ENCODE measurements around the gene LZTFL1. TPM values are rescaled to one million over a fixed set of nuclear protein-coding genes. Genes with fewer than 3 reads are reported as not detected.

LZTFL1 gene, protein sequence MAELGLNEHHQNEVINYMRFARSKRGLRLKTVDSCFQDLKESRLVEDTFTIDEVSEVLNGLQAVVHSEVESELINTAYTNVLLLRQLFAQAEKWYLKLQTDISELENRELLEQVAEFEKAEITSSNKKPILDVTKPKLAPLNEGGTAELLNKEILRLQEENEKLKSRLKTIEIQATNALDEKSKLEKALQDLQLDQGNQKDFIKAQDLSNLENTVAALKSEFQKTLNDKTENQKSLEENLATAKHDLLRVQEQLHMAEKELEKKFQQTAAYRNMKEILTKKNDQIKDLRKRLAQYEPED
- total RNA-seq (2022; extraction: Qiagen RNA extraction): 14.6 to 18.3 TPM (median 16.2 TPM) in 5 replicates

DNA sequence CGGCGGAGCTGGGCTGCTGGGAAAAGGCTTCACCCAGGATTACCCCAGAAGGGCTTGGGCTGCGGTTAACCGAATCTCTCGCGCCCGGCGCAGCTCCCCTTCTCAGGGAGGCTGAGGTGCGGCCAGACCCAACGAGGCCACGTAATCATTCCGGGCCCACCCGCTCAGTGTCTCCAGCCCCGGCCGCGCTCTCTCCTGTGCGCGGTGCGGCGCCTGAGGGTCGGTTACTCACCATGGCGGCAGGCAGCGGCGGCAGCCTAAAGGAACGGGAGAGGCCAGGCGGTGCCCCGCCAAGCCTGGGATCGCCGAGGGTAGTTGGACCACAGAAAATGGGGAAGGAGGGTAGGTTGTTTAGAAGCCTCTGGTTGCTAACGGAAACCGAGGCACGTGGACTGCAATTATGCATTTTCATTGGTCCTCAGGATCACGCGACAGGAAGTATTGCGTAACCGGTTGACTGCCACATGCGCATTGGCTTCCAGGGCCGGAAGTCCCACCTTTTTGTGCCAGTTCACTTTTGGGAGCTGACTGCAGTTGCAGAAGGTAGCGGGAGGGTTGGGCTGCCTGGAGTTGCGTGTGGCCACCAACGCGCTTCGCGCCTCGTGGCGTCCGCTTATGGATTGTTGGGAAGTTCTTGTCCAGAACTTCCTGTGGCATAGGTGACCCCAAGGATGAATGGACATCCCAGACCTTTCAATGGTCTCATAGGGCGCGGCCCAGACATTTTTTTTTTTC, at the start of gene LZTFL1:
Gene LZTFL1, minus strand, starts transcription at position 363 of the 735 bp plus-strand sequence. Its CDS starts 128 bp downstream, at position 235.

DNA sequence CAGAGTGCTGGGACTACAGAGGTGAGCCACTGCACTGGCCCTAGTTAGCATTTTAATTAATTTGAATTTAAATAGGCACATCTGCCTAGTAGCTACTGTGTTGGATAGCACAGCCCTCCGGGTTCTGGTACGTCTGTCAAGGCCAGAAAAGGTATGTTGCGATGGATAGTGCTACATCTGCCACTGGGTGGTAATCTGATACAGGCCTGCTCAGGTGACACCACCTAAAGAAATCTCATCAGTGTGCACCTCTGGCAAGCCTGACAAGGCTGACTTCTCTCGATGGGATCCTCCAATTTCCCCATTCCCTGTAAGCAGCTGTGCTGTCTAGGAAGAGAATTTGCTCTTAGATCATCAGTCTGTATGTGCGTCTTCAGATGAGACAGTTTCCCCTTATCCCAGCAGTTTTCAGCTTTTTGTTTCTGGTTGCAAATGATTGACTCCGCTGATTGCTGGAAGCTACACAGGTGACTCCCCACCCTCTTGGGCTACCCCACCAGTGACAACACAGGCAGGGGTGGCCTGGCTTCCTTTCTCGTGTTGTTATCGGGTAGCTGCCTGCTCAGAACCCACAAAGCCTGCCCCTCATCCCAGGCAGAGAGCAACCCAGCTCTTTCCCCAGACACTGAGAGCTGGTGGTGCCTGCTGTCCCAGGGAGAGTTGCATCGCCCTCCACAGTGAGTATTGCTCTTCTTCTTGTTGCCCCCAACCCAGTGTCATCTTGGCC, 44.2 kb upstream of the LZTFL1 start, which contains the start of gene CCR9:
Gene CCR9, plus strand, starts transcription at position 565 of the 727 bp plus-strand sequence. CDS start 8,391 bp downstream, outside the sequence.

DNA sequence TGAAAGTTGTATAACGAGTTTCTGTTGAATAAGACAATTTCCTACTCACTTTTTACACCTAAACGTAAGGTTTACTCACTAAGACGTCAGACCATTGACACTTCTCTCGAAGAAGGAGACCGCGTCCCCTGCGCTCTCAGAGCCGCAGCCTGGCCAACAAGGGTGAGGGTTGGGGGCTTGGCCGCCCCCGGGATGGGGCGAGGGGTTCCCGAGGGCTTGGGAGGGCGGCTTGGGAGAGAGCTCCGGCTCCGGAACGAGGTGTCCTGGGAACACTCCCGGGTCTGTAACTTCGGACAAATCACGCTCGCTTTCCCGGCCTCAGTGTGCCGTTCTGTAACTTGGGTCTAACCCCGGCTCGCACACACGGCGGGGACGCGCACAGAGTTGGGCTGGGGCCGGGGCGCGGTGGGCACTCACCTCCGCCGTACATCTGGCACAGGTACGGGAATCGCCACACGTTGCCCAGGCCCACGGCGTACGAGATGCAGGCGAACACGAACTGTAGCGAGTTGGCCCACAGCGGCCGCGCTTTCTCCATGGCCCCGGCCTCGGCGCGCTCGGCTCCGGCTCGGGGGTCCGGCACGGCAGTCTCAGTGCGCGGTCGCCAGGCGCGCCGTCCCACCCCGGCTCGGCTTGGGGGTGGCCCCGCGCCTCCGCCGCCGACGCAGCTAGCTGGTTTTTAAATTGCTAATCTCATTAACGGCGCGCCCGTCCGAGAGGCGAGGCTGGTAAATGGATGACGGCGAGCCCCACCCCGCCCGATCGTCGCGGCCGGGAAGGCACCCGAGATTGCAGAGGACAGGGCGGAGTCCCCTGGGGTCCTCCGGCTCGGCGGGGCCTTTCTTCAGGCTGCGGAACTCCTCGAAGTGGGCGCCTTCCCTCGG, 45.8 kb downstream of the LZTFL1 start, which contains the start of gene SLC6A20:
Gene SLC6A20, minus strand, starts transcription at position 655 of the 884 bp plus-strand sequence. Its CDS starts 117 bp downstream, at position 538.

Other genes with a start within 250 kb of the LZTFL1 start
- gene LIMD1, start 247.4 kb downstream of the LZTFL1 start, total RNA-seq (2022; extraction: Qiagen RNA extraction): 11.3 to 14.7 TPM (median 14.1 TPM) in 5 replicates
- 12.9 to 18.0 TPM (median 15.5 TPM) in 5 replicates for gene SACM1L, start 152.7 kb downstream of the LZTFL1 start, total RNA-seq (2022; extraction: Qiagen RNA extraction)
- gene SLC6A20, start 45.6 kb downstream of the LZTFL1 start, total RNA-seq (2022; extraction: Qiagen RNA extraction): 0.01 to 0.05 TPM (median 0.03 TPM) in 4 of 5 replicates, not detected in the other
- gene CCR9, start 44.4 kb upstream of the LZTFL1 start, total RNA-seq (2022; extraction: Qiagen RNA extraction): 0.03 TPM in 1 of 5 replicates, not detected in the others
- gene CXCR6, start 101.3 kb upstream of the LZTFL1 start, total RNA-seq (2022; extraction: Qiagen RNA extraction): not detected in 5 replicates
- gene FYCO1, start 153.7 kb upstream of the LZTFL1 start, total RNA-seq (2022; extraction: Qiagen RNA extraction): 4.5 to 6.8 TPM (median 4.7 TPM) in 5 replicates
- gene XCR1, start 185.4 kb upstream of the LZTFL1 start, total RNA-seq (2022; extraction: Qiagen RNA extraction): not detected in 5 replicates

Data from A549 treated with Hydrocortisone at 1 μM for 4 hours (cell line).